GM23338 (cell line): Measurements from ENCODE around the gene DYRK4. TPM values are rescaled to one million over a fixed set of nuclear protein-coding genes. Genes with fewer than 3 reads are reported as not detected.

ENCODE experiments used
- ATAC-seq: fragments of 200-7000 bp; cut with Tn5 transposase; 3 replicates; pipeline ENCODE4 v1.9.1; 2020
- DNase-seq: peaks from one replicate; pipeline ENCODE4 v3.0.0-alpha.2; 2015; ENCODE audit warnings: low spot score
- H2AFZ ChIP-seq: fragments of 200-600 bp; sonication (generic); 2 replicates; pipeline ENCODE4 v1.8.0; 2016; ENCODE audit warnings: antibody characterized with exemption, mild to moderate bottlenecking, moderate library complexity
- H3F3A ChIP-seq: fragments of 200-600 bp; sonication (generic); replicated peaks from 2 replicates; pipeline ENCODE4 v1.8.0; 2017; ENCODE audit warnings: antibody characterized with exemption, mixed run types, low read depth
- H3K27ac ChIP-seq: fragments of 200-600 bp; sonication (generic); 2 replicates; pipeline ENCODE4 v1.6.1; 2016; ENCODE audit warnings: low read depth
- H3K27me3 ChIP-seq: fragments of 200-600 bp; sonication (generic); 2 replicates; pipeline ENCODE4 v1.8.0; 2016; ENCODE audit warnings: mild to moderate bottlenecking, mixed run types, moderate library complexity; ENCODE audit not compliant: insufficient read depth
- H3K36me3 ChIP-seq: fragments of 200-600 bp; sonication (generic); 2 replicates; pipeline ENCODE4 v1.8.0; 2016; ENCODE audit warnings: mild to moderate bottlenecking; ENCODE audit not compliant: insufficient read depth
- H3K4me1 ChIP-seq: fragments of 200-600 bp; sonication (generic); 2 replicates; pipeline ENCODE4 v1.8.0; 2016; ENCODE audit warnings: mild to moderate bottlenecking, moderate library complexity; ENCODE audit not compliant: insufficient read depth
- H3K4me2 ChIP-seq: fragments of 200-600 bp; sonication (generic); 2 replicates; pipeline ENCODE4 v1.7.1; 2017; ENCODE audit warnings: mixed run types
- H3K4me3 ChIP-seq: fragments of 200-600 bp; sonication (generic); 2 replicates; pipeline ENCODE4 v1.6.1; 2016; ENCODE audit warnings: mixed run types
- H3K79me2 ChIP-seq: fragments of 200-600 bp; sonication (generic); replicated peaks from 2 replicates; pipeline ENCODE4 v1.8.0; 2017; ENCODE audit warnings: mild to moderate bottlenecking; ENCODE audit not compliant: insufficient read depth
- H3K9me2 ChIP-seq: fragments of 200-600 bp; sonication (generic); 2 replicates; pipeline ENCODE4 v1.8.0; 2017; ENCODE audit not compliant: insufficient read depth
- H4K20me1 ChIP-seq: fragments of 200-600 bp; sonication (generic); replicated peaks from 2 replicates; pipeline ENCODE4 v1.8.0; 2017; ENCODE audit warnings: mild to moderate bottlenecking; ENCODE audit not compliant: insufficient read depth
- H3K27ac Mint-ChIP-seq: 2 replicates; pipeline ENCODE4 v1.8.0; 2020; ENCODE audit warnings: inconsistent platforms, mild to moderate bottlenecking, moderate library complexity, mixed read lengths
- H3K27me3 Mint-ChIP-seq: 3 replicates; pipeline ENCODE4 v1.8.0; 2022; ENCODE audit warnings: low read depth, mild to moderate bottlenecking, moderate library complexity, mixed read lengths, inconsistent platforms; ENCODE audit not compliant: insufficient read depth, poor library complexity
- H3K36me3 Mint-ChIP-seq: 3 replicates; pipeline ENCODE4 v1.8.0; 2021; ENCODE audit warnings: low read depth, mild to moderate bottlenecking, inconsistent platforms, moderate library complexity, mixed read lengths
- H3K4me1 Mint-ChIP-seq: 3 replicates; pipeline ENCODE4 v1.8.0; 2020; ENCODE audit warnings: mild to moderate bottlenecking, inconsistent platforms, mixed read lengths
- H3K4me3 Mint-ChIP-seq: 3 replicates; pipeline ENCODE4 v1.8.0; 2021; ENCODE audit warnings: moderate library complexity, mild to moderate bottlenecking, inconsistent platforms, mixed read lengths
- H3K9me3 Mint-ChIP-seq: 3 replicates; pipeline ENCODE4 v1.8.0; 2020; ENCODE audit warnings: moderate library complexity, mild to moderate bottlenecking, inconsistent platforms, mixed read lengths
- CREB1 ChIP-seq: fragments of 250-450 bp; sonication (Bioruptor Pico); IDR thresholded peaks from 2 replicates; pipeline ENCODE4 v1.5.0; 2020; ENCODE audit warnings: low read depth, mild to moderate bottlenecking, moderate library complexity
- CTCF ChIP-seq, 2 experiments: fragments of 200-600 bp in 1 of 2; sonication (generic) in 1 of 2; conservative IDR thresholded peaks; 2 replicates each; pipeline versions ENCODE4 v1.5.1 to v1.6.1; 2016 to 2017; ENCODE audit warnings: antibody characterized with exemption in 2 of 2, low read depth in 2 of 2, mild to moderate bottlenecking in 2 of 2, moderate library complexity in 1 of 2
- ETS1 ChIP-seq: IDR thresholded peaks from 2 replicates; pipeline ENCODE4 v1.6.1; 2016; ENCODE audit warnings: antibody characterized with exemption
- EZH2 ChIP-seq: fragments of 200-600 bp; sonication (generic); IDR thresholded peaks from one replicate; pipeline ENCODE4 v1.8.0; 2017; ENCODE audit warnings: antibody characterized with exemption, mild to moderate bottlenecking, low read depth; ENCODE audit not compliant: unreplicated experiment
- EZH2phosphoT487 ChIP-seq: fragments of 200-600 bp; sonication (generic); IDR thresholded peaks from one replicate; pipeline ENCODE4 v1.8.1; 2018; ENCODE audit warnings: antibody characterized with exemption; ENCODE audit not compliant: unreplicated experiment
- JUNB ChIP-seq: IDR thresholded peaks from one replicate; pipeline ENCODE4 v1.6.1; 2016; ENCODE audit warnings: antibody characterized with exemption; ENCODE audit not compliant: unreplicated experiment
- NANOG ChIP-seq: IDR thresholded peaks from 2 replicates; pipeline ENCODE4 v1.6.1; 2016; ENCODE audit warnings: antibody characterized with exemption, borderline replicate concordance
- POLR2AphosphoS5 ChIP-seq: IDR thresholded peaks from 2 replicates; pipeline ENCODE4 v1.6.1; 2016; ENCODE audit warnings: antibody characterized with exemption, low read depth
- REST ChIP-seq: IDR thresholded peaks from one replicate; pipeline ENCODE4 v1.6.1; 2018; ENCODE audit warnings: antibody characterized with exemption; ENCODE audit not compliant: unreplicated experiment
- STAT1 ChIP-seq: IDR thresholded peaks from one replicate; pipeline ENCODE4 v1.6.1; 2016; ENCODE audit warnings: antibody characterized with exemption; ENCODE audit not compliant: unreplicated experiment
- ZNF114 ChIP-seq: fragments of 250-450 bp; sonication (Bioruptor Pico); IDR thresholded peaks from 2 replicates; pipeline ENCODE4 v1.5.0; 2020; ENCODE audit warnings: mild to moderate bottlenecking, moderate library complexity
- ZNF331 ChIP-seq: fragments of 250-450 bp; sonication (Bioruptor Pico); IDR thresholded peaks from 2 replicates; pipeline ENCODE4 v1.5.0; 2020; ENCODE audit warnings: low read depth, mild to moderate bottlenecking, moderate library complexity
- ZNF462 ChIP-seq: fragments of 250-450 bp; sonication (Bioruptor Pico); IDR thresholded peaks from 2 replicates; pipeline ENCODE4 v1.5.0; 2020; ENCODE audit warnings: mild to moderate bottlenecking, moderate library complexity
- polyA plus RNA-seq: library from polyadenylated mRNA; unstranded; fragments of >200 nt; fragmentation: Nextera tagmentation; extraction: Ambion mirVana; gene quantifications from 2 replicates; pipeline ENCODE4 v1.2.1, GENCODE V29; 2016
- total RNA-seq: library from RNA; depleted of rRNA; stranded (reverse); fragments of >200 nt; shearing (Covaris generic); gene quantifications from 2 replicates; pipeline ENCODE4 v1.2.3, GENCODE V29; 2014

The DYRK4 gene
- total and polyA plus RNA-seq, 2 experiments from 2014 or later: 11.3 to 16.9 TPM

GRCh38 chr12:4621511-4621910 lies 59.5 kb downstream of the DYRK4 start:
- no peaks in the 10 kb centered on the region for H3K36me3 ChIP-seq
- H3K4me1 ChIP-seq: no peaks in the 10 kb centered on the region
- H4K20me1 ChIP-seq: no peaks in the 10 kb centered on the region
- H3K4me3 Mint-ChIP-seq: no peak overlapping the region
- no peaks in the 10 kb centered on the region for H3K9me2 ChIP-seq
- H3K4me3 ChIP-seq: no peak overlapping the region
- no peak for TF ChIP-seq ETS1
- no peak for TF ChIP-seq REST
- no peak for TF ChIP-seq POLR2AphosphoS5
- no peak for TF ChIP-seq ZNF331 (CRISPR knock-in tag)
- no peak for TF ChIP-seq EZH2
- no peak for TF ChIP-seq EZH2phosphoT487
- TF ChIP-seq ZNF462: no peak
- TF ChIP-seq NANOG: no peak
- TF ChIP-seq CREB1: no peak
- TF ChIP-seq ZNF114: no peak
- no peak for TF ChIP-seq STAT1
- TF ChIP-seq CTCF (conservative IDR thresholded peaks at IDR 0.05; ENCODE audit: low read depth in 2 of 2): no peak
- no peak for TF ChIP-seq JUNB
- no peak for DNase-seq
- H3K27me3 Mint-ChIP-seq: peaks cover 4% of the 10 kb centered on the region
- H3K79me2 ChIP-seq: no peaks in the 10 kb centered on the region
- H3K36me3 Mint-ChIP-seq: no peaks in the 10 kb centered on the region
- H2AFZ ChIP-seq: no peak overlapping the region
- H3K9me3 Mint-ChIP-seq: no peaks in the 10 kb centered on the region; the same call in 1 of the 3 replicates
- H3K27ac Mint-ChIP-seq: no peak overlapping the region
- no peaks in the 10 kb centered on the region for H3F3A ChIP-seq
- H3K4me1 Mint-ChIP-seq: no peaks in the 10 kb centered on the region
- no peak for ATAC-seq
- no peaks in the 10 kb centered on the region for H3K27me3 ChIP-seq
- no peak overlapping the region for H3K27ac ChIP-seq
- H3K4me2 ChIP-seq: no peak overlapping the region
